ENCODE results near the gene TTC7B. TPM values are rescaled to one million over a fixed set of nuclear protein-coding genes. Genes with fewer than 3 reads are reported as not detected.

Gene TTC7B
- total RNA-seq, 1 experiment from 2014 or later = 15.2 TPM

GRCh38 chr14:90617961-90618360 is 198.3 kb downstream of the TTC7B start:
- DNase-seq (ENCODE audit: low spot score) = no peak

DNA sequence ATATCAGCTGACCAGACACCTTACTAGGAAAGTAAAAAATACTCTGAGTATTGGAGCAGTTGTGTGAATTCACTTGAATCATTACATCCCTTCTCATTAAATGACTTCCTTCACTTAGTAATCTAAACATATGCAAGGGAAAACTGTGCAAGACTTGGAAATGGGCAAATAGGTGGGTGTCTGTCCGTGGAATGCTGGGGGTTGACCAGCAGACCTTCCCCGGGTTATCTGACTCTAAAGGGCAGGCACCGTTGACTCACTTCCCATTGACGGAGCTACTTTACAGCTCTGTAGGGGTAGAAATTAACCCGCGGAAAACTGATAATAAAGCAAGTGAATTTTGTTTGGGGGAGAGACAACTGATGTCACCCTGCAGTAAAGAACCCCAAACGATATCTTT is 199.3 kb downstream of the TTC7B start:
- no peak for DNase-seq (ENCODE audit: low spot score)

DNA sequence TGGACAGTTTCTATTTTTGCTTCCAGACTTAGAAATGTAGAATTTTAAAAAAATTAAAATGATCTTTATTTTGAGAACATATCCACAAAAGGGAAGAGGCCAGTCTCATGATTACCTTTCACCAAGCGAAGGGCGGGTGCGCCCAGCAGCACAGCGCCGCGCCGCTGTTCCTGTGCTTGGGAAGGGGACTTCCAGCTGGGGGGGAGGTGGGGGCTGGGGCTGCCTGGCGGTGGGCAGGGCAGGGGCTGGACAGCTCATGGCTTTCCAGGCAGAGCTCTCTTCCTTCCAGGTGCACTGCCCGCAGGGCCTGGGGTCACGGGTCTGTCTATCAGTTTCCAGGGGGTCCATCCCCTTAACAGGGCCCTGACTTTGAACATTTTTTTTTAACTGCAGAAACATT is 199.9 kb downstream of the TTC7B start:
- no peak for DNase-seq (ENCODE audit: low spot score)

- DNase-seq (ENCODE audit: low spot score) = no peak
These were observed 200.6 kb downstream of the TTC7B start for GRCh38 chr14:90615517-90616060.

DNA sequence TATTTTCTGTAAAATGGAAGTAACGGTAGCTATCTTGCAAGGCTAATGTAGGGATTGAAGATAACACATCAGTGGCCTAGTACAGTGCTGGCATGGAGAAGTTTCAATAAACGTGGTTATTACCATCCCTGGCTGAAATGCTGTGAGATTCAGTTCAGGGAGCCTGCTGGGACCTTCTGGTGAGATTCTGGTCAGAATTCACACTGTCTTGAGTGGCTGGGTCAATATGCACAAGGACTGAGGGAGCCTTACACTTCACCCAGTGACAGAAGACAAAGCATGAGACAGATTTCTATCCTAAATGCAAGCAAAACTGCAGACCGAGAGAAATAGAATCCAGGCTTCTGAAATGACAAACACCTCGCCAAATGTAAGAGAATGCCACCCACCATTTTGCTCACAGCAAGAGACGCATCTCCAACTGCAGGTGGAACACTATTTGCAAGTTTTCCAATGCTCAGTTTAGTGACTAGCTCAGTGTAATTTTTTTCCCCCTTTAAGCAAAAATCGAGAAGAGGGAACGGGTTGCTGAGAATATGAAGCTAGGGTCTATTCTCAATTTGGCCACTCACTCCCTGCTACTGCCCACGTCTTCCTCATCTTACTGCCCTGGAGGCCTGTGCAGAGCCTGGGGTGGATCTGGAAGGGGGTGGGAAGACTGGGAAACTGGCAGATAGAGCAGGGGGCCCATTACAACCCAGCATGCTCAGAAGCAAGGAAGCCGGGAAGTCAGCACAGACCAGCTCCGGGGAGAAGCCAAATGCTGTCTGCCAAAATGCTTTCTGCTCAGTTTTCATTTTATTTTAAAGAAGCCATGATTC is 201.3 kb downstream of the TTC7B start:
- no peak for DNase-seq (ENCODE audit: low spot score)

- no peak for DNase-seq (ENCODE audit: low spot score)
These were observed 202.2 kb downstream of the TTC7B start for GRCh38 chr14:90613997-90614396.

DNA sequence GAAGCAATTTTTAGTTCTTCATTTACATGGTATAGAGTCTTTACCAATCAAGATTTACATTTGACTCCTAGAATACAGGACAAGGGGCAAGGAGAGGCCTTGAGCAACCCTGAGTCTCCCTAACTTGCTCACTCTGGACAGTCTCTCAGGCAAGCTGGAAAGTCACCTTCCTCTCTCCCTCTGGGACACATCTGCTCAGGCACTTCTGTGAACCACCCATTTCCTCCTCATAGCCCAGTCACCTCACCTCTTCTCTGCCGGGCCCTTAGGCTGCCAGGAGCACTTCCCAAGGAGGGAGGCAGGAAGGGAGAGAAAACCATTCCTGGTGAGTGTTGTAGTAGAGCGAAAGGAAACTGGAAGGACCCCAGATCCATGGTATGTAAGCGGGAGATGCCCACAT is 202.8 kb downstream of the TTC7B start:
- DNase-seq (ENCODE audit: low spot score) = no peak

DNA sequence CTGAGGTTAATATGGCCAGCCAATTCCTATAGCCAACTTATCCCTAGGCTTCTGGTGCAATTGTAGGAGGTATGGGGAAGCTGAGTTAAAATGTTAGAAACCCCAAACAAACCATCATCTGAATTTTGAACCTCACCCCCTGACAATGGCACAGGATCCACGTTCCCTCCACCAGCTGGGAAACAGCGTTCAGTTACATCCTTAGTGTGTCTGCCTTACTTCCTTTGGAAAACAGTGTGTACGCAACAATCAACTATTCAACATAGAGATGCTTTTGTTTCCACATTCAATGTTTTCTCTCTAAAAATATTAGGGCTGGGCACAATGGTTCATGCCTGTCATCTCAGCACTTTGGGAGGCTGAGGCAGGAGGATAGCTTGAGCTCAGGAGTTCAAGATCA is 203.4 kb downstream of the TTC7B start:
- no peak for DNase-seq (ENCODE audit: low spot score)

DNA sequence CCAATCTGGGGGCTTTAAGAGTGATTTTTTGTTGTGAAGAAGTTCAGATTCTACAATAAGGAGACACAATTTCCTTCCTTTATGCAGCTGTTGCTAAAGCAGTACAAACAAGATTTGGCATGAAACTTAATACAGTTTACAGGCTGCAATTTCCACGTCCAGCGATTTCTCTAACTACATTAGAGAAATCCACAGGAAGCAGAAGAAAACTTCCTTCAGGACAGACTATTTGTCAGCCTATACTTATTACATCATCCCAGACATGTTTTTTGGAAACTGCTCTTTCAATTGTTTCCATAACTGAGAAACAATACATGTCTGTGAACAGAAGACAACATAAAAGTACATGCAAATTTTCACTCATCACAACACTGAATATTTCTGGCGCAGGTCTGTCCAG is 204.3 kb downstream of the TTC7B start:
- no peak for DNase-seq (ENCODE audit: low spot score)

DNA sequence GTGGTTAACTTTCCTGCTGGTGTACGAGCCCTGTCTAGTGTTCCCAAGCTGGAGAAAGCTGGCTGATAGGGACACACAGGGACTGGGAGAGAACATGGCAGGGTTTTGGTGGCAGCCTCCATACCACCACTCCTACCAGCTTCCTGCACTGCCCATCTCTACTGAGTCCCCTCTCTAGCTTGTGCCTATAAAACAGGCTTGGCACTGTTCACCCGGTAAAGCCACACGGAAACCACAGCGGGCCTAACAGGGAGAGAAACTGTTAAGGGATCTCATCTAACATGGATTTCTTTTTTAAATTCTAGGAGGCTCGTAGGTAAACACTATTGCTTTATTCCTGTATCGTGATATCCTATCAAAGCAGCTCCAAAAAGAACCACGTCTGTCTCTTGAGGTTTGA is 204.7 kb downstream of the TTC7B start:
- DNase-seq (ENCODE audit: low spot score) = no peak

- DNase-seq (ENCODE audit: low spot score) = no peak
These were observed 205.7 kb downstream of the TTC7B start for GRCh38 chr14:90610346-90611040.

- no peak for DNase-seq (ENCODE audit: low spot score)
These were observed 206.9 kb downstream of the TTC7B start for GRCh38 chr14:90609376-90609775.

GRCh38 chr14:90608929-90609341 is 207.3 kb downstream of the TTC7B start:
- no peak for DNase-seq (ENCODE audit: low spot score)

GRCh38 chr14:90608281-90608680 is 207.9 kb downstream of the TTC7B start:
- DNase-seq (ENCODE audit: low spot score) = no peak

GRCh38 chr14:90607141-90607540 is 209.1 kb downstream of the TTC7B start:
- no peak for DNase-seq (ENCODE audit: low spot score)

DNA sequence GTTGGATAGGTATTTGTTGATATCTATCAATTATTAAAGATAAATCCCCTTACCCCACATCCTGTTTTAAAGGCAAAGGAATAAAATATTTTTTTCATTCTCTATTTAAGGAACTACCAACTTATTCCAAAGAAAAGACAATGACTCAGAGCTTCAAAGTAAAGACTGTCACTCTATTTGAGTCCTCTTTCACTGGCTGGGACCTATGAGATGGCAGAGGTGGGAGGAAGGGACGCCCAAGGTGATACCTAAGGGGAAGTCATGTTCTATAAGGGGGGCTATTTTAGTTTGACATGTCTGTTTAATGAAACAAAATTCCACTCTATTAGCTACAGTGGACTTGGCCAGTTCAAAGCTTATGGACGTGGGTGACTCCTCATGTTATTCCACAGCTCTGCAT is 209.8 kb downstream of the TTC7B start:
- no peak for DNase-seq (ENCODE audit: low spot score)

DNA sequence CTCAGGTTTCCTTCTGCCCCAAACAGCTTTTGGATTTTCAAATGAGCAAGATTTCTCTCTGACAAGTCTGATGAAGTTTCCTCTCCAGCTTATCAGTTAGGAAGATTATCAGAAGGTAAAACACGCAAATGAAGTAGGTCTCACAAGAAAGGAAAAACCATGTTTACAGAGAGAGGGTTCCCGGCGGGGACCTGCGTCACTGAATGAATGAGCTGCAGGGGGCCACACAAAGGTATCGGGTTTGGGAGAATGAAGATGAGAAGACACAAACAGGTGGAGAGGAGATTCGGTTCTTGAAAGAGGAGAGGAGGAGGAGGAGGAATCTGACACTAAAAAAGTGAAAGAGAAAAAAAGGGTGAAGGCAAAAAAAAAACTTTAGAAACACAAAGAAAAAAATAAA is 210.8 kb downstream of the TTC7B start:
- DNase-seq (ENCODE audit: low spot score) = no peak

DNA sequence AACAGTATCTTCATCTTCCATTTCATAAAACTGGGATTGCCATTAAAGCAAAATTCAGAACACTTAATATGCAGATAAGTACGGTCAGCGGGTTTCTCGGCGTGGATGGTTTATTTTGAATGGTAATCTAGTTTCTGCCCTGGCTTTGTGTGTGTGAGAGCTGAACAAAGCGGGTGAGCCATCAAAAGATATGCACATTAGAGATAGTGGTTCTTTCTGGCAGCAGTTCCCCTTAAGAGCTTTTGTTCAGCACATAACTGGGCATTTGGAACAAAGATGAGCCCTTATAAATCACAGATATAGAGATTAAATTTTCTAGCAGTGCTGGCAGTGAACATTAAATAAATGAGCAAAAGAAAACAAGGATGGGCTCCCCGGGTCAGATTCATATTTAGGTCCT is 211.9 kb downstream of the TTC7B start:
- DNase-seq (ENCODE audit: low spot score) = no peak

DNA sequence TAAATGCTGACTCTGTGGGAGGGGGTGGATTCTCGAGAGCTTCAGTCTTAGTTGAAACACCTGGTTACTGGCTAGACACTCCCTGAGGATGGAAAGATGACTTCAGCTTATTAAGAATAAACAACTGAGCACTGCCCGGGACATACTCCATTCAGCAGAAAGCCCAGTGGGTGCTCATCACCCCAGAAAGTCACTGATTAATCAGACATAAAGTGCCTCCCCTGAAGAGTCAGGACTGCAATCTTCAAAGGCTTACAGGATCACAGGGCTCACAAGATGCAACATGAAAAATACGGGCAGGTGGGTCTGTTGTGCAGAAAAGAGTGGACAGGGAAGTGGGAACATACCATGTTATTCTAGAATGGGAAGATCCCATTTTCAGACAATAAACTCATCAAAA is 212.4 kb downstream of the TTC7B start:
- DNase-seq (ENCODE audit: low spot score) = no peak

- no peak for DNase-seq (ENCODE audit: low spot score)
These were observed 212.9 kb downstream of the TTC7B start for GRCh38 chr14:90603336-90603735.

- no peak for DNase-seq (ENCODE audit: low spot score)
These were observed 214.0 kb downstream of the TTC7B start for GRCh38 chr14:90602088-90602687.

DNA sequence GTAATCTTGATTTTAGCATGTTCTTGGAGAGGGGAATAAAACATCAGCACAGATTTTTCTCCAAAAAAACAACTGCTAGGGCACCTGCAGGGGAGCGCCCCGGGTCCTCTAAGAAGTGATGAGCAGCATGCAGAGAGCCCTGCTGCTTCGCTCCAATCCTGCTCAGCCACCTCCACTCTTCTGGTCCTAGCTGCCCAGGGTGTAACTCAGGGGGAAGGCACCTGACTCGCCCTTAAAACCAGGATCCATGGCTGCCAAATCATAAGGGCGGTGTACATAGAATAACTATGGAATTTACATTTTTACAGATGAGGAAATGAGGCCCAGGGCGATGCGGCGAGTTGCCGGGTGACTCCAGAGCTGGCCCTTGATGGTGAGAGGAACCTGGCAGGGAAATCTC is 214.7 kb downstream of the TTC7B start:
- no peak for DNase-seq (ENCODE audit: low spot score)

- no peak for DNase-seq (ENCODE audit: low spot score)
These were observed 215.6 kb downstream of the TTC7B start for GRCh38 chr14:90600619-90601018.
